Right renal cortex interstitium (tissue), 3 donors: ENCODE measurements around the gene CLK1. TPM values are rescaled to one million over a fixed set of nuclear protein-coding genes. Genes with fewer than 3 reads are reported as not detected.
"Not testable (repeated sequence)": the region's sequence is repeated elsewhere in the genome, so short reads cannot be mapped to it uniquely, and the experiment has no call there.

Source experiments
- DNase-seq, 3 donors: peaks; one replicate each; pipeline ENCODE4 v3.0.0-alpha.2; 2013; ENCODE audit warnings: low read depth in 3 of 3, low spot score in 2 of 3
- polyA plus RNA-seq, 3 donors: library from polyadenylated mRNA; unstranded; fragments of 120-200 nt; gene quantifications; one replicate each; pipeline ENCODE4 v1.2.1, GENCODE V29; 2013; ENCODE audit not compliant: insufficient read length in 3 of 3

The CLK1 gene
- polyA plus RNA-seq, 3 donors: 284 to 317 (median 293) TPM

DNA sequence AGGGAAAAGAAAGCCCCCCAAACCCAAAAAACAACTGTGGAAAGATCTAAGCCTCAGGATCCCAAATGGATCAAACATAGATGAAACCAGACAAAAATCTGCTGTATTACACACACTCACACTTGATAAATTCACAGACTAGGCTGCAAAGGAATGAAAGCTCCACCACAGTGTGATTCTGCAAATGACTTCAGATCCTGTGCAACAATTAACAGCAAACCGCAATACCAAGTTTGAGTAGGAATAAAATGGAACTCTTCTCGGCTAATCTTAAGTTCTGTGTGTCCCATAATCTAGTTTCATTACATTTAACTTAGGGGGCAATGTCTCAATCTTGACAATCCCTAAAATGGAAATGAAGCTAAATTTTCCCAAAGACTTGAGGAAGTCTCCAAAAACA is 11.9 kb downstream of the CLK1 start:
- no peak for DNase-seq

DNA sequence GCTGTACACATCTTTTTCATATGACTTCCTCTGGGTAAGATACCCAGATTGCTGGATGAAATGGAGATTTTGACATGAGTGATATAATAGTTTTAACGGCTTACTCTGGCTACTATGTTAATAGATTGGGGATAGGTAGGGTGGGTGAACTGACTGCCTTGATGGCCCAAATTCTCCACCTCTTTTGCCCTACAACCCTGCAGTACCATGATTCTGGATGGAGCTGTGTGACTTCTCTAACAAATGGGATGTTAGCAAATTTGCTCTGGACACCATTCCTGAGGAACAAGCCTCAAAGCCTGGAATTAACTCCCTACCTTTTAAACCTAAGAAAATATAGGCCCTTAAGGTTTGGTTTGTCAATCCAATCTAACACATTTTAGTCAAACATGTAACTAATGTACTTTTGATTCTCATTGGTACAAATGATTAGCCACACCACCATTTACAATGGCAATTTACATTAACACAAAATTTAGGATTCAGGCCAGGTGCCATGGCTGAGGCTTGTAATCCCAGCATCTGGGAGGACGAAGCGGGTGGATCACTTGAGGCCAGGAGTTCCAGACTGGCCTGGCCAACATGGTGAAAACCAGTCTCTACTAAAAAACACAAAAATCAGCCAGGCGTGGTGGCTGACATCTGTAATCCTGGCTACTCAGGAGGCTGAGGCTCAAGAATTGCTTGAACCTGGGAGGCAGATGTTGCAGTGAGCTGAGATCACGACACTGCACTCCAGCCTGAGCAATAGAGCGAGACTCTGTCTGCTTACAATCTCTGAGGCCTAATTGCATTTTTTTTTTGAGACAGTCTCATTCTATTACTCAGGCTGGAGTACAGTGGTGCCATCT is 12.8 kb downstream of the CLK1 start:
- no peak for DNase-seq

DNA sequence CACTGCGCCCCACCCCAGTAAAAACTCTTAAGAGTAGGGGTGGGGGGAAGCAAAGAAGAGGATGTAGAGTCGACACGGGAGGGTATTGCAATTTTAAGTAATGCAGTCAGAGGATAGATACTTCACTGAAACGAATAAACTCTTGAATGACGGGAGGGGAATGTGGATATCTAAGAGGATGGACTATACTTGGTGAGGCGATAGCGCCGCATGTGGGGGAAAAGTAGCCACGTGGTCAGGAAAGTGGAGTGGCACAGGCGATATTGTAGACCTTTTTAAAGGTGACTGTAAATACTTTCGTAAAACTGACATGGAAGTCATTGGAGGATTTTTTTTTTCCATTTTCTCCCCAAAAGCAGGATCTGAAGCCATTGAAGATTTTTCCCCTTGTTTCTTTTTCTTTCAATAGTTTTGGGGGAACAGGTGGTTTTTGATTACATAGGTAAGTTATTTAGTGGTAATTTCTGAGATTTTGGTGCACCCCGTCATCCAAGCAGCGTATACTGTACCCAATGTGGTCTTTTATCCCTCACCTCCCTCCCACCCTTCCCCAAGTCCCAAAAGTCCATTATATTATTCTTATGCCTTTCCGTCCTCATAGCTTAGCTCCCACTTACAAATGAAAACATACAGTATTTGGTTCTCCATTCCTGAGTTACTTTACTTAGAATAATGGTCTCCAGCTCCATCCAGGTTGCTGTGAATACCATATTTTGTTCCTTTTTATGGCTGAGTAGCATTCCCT is 13.8 kb downstream of the CLK1 start:
- DNase-seq: no peak

- no peak for DNase-seq
Measured at GRCh38 chr2:200847939-200848338, 16.5 kb downstream of the CLK1 start.

GRCh38 chr2:200847269-200847668 is 17.2 kb downstream of the CLK1 start:
- DNase-seq: no peak

DNA sequence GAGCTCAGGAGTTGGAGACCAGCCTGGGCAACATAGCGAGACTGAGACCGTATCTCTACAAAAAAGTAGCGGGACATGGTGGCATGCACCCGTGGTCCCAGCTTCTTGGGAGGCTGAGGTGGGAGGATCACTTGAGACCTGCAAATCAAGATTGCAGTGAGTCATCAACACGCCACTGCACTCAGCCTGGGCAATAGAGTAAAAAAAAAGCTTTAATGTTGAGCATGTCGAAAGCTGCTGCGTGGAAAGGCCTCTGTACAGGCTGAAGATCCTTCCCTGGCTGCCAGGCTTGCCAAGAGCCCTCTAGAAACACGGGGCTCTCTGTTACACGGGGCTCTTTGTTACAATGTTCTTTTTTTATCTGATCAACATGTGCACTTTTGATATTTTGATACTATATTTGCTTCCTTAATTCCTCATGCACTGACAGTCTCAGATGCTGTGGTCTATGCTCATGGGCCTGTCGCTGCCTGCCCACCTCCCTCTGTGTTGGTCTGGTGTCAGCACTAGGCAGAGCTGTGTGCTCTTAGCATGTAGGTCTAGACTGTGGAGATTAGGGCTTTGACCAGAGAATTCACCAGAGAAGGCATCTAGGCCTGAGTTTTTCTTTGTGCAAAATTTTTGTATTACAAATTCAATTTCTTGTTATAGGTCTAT is 18.7 kb downstream of the CLK1 start:
- DNase-seq: no peak

- no peak for DNase-seq
Measured at GRCh38 chr2:200845194-200845593, 19.3 kb downstream of the CLK1 start.

DNA sequence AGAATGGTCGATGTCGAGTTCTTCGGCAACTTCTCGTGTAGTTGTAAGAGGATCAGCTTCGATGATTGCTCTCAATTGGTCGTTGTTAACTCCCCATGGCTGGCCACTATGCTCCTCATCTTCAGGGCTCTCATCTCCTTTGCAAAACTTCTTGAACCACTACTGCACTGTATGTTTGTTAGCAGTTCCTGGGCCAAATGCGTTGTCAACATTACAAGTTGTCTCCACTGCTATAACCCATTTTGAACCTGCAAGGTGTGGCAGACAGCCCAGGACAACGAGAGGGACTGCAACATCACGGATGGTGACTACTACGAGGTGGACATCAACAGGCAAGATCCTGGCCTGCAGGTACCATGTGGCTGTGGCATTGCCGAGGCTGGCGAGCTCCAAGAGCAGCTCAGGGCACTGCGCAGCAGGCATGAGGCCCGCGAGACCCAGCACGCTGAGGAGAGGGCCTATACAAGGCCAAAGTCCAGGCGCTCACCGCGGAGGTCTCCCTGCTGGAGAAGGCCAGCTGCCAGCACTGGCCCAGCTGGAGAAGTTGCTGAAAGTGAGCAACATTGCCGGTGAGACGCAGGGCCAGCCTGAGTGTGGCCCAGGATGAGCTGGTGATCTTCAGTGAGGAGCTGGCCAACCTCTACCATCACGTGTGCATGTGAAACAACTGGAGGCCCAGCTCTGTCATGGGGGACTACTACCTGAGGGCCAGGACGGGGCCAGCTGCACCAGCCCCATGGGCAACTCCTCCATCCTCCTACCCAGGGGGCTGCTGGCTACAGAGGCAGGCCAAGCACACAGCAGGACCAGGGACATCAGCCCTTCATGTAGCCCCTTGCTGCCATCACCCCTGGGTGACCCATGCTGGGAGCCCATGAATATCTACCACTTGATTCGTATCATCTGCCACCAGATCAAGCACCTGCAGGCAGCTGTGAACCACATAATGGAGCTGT is 20.2 kb downstream of the CLK1 start:
- no peak for DNase-seq

DNA sequence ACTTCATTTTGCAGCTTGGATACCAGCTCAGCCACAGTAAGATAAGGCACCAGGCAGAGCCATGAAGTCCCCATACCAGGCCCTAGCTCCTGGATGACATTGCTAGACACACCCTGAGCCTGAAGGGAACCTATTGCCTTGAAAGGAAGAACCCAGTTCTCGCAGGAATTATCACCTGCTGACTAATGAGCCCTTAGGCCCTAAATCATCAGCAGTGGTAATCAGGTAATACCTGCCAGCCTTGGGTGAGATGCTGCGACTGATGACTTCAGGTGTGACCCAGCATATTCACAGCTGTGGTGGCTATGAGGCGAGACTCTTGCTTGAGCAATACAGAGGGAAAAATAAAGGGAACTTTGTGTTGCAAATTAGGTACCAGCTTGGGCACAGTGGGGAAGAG is 24.9 kb downstream of the CLK1 start:
- DNase-seq: no peak

GRCh38 chr2:200834701-200835100 is 29.8 kb downstream of the CLK1 start:
- DNase-seq: no peak

- DNase-seq: no peak
Measured at GRCh38 chr2:200829258-200829655, 35.2 kb downstream of the CLK1 start.

DNA sequence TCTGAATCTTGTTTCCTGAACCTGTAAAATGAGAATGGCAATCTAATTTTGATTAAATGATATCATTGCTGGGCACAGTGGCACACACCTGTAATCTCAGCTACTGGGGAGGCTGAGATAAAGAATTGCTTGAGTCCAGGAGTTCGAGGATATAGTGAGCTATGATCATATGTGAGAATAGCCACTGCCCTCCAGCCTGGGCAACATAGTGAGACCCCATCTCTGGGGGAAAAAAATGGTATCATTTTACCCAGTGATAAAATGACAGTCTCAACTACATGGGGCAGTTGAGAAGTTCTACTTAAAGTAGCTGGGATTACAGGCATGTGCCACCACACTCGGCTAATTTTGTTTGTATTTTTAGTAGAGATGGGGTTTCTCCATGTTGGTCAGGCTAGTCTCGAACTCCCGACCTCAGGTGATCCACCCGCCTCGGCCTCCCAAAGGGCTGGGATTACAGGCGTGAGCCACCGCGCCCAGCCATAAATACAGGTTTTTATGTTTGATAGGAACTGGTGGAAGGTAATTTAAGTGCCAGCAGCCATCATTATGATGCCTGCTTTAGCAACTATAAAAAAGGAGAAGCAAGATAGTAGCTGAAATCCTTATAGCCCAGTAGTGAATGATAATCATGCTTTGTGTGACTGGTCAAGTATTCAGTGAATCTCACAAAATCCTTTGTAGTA is 35.7 kb downstream of the CLK1 start:
- no peak for DNase-seq

GRCh38 chr2:200828104-200828503 is 36.4 kb downstream of the CLK1 start:
- DNase-seq: no peak

DNA sequence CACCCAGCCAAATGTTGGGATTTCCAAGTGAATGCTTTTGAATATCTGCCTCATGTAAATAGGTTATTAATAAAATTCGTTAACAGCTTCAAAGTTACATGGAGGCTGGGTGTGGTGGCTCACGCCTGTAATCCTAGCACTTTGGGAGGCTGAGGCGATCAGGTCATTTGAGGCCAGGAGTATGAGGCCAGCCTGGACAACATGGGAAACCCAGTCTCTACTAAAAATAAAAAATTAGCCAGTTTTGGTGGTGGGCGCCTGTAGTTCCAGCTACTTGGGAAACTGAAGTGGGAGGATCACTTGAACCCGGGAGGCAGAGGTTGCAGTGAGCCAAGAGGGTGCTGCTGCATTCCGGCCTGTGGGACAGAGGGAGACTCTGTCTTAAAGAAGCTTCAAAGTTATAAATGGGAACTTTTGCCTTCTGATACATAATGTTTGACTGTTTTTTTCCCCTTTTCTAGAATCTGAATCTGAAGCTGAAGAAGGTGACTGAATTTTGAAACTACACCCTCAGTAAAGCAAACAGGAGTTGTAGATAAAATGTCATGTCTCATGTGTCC is 42.7 kb downstream of the CLK1 start:
- DNase-seq: no peak

GRCh38 chr2:200820573-200821234 is 43.8 kb downstream of the CLK1 start:
- DNase-seq: no peak

GRCh38 chr2:200818732-200819131 is 45.7 kb downstream of the CLK1 start:
- DNase-seq: not testable (repeated sequence)

GRCh38 chr2:200814917-200815316 is 49.5 kb downstream of the CLK1 start:
- DNase-seq: no peak

GRCh38 chr2:200814276-200814815 is 50.1 kb downstream of the CLK1 start:
- no peak for DNase-seq
